GM12878 (cell line): Measurements from ENCODE around the gene ZFAND2B. TPM values are rescaled to one million over a fixed set of nuclear protein-coding genes. Genes with fewer than 3 reads are reported as not detected.
A peak's percentile ranks its signal among the peaks of the same experiment; 100 is the strongest.

Source experiments
- BHLHE40 ChIP-seq, 2 experiments: fragments of 450-650 bp in 1 of 2; IDR thresholded peaks; 2 replicates each; pipeline ENCODE4 v1.6.1; 2011 to 2017; ENCODE audit warnings: low read depth in 2 of 2, borderline replicate concordance in 1 of 2, improper control_type of control experiment in 1 of 2, low read length in 1 of 2, mild to moderate bottlenecking in 1 of 2
- CHD2 ChIP-seq: IDR thresholded peaks from 2 replicates; pipeline ENCODE4 v1.6.1; 2011; ENCODE audit warnings: low read depth, low read length, improper control_type of control experiment, borderline replicate concordance
- FOS ChIP-seq: IDR thresholded peaks from 3 replicates; pipeline ENCODE4 v1.6.1; 2011; ENCODE audit warnings: borderline replicate concordance; ENCODE audit not compliant: insufficient read length; ENCODE audit errors: extremely low read depth
- HDGF ChIP-seq: fragments of 450-650 bp; IDR thresholded peaks from 2 replicates; pipeline ENCODE4 v1.6.1; 2016; ENCODE audit warnings: antibody characterized with exemption
- MEF2B ChIP-seq: fragments of 450-650 bp; IDR thresholded peaks from 2 replicates; pipeline ENCODE4 v1.6.1; 2018; ENCODE audit warnings: mild to moderate bottlenecking, moderate library complexity; ENCODE audit not compliant: partially characterized antibody, poor library complexity, severe bottlenecking
- NFIC ChIP-seq: IDR thresholded peaks from 2 replicates; pipeline ENCODE4 v1.6.1; 2012; ENCODE audit warnings: low read depth, mild to moderate bottlenecking, inconsistent platforms, low read length, moderate library complexity
- NFYB ChIP-seq: IDR thresholded peaks from 2 replicates; pipeline ENCODE4 v1.6.1; 2011; ENCODE audit warnings: low read depth, mild to moderate bottlenecking, low read length, improper control_type of control experiment, moderate library complexity; ENCODE audit not compliant: insufficient read depth
- NR2C2 ChIP-seq: IDR thresholded peaks from 2 replicates; pipeline ENCODE4 v1.6.1; 2011; ENCODE audit warnings: borderline replicate concordance, low read depth; ENCODE audit not compliant: control insufficient read depth, insufficient read length
- PAX5 ChIP-seq: IDR thresholded peaks from 2 replicates; pipeline ENCODE4 v1.6.1; 2011; ENCODE audit warnings: low read depth, low read length, borderline replicate concordance
- PBX3 ChIP-seq: IDR thresholded peaks from 2 replicates; pipeline ENCODE4 v1.6.1; 2011; ENCODE audit warnings: mild to moderate bottlenecking, low read depth, low read length, moderate library complexity; ENCODE audit not compliant: insufficient replicate concordance
- PKNOX1 ChIP-seq: fragments of 450-650 bp; IDR thresholded peaks from 2 replicates; pipeline ENCODE4 v1.6.1; 2016; ENCODE audit warnings: mild to moderate bottlenecking
- RBBP5 ChIP-seq: fragments of 200-600 bp; sonication (generic); conservative IDR thresholded peaks from 2 replicates; pipeline ENCODE4 v1.6.1; 2016
- RFX5 ChIP-seq: IDR thresholded peaks from 2 replicates; pipeline ENCODE4 v1.6.1; 2011; ENCODE audit warnings: low read depth, low read length, improper control_type of control experiment
- SPI1 ChIP-seq: IDR thresholded peaks from 2 replicates; pipeline ENCODE4 v1.6.1; 2011; ENCODE audit warnings: low read depth, mild to moderate bottlenecking, low read length, moderate library complexity, borderline replicate concordance; ENCODE audit not compliant: insufficient read depth
- SRF ChIP-seq, 2 experiments: IDR thresholded peaks; 2 replicates each; pipeline ENCODE4 v1.6.1; 2011; ENCODE audit warnings: low read depth in 2 of 2, low read length in 2 of 2, mild to moderate bottlenecking in 1 of 2, moderate library complexity in 1 of 2
- STAT1 ChIP-seq: fragments of 450-650 bp; conservative IDR thresholded peaks from 2 replicates; pipeline ENCODE4 v1.6.1; 2014; ENCODE audit warnings: antibody characterized with exemption, mild to moderate bottlenecking
- TAF1 ChIP-seq: IDR thresholded peaks from 2 replicates; pipeline ENCODE4 v1.6.1; 2011; ENCODE audit warnings: mild to moderate bottlenecking, low read depth, low read length, borderline replicate concordance
- ZBED1 ChIP-seq: IDR thresholded peaks from 2 replicates; pipeline ENCODE4 v1.6.1; 2016; ENCODE audit warnings: borderline replicate concordance
- polyA plus RNA-seq, 11 experiments: library from polyadenylated mRNA; depleted of rRNA in 4 of 11; unstranded in 6 of 11; stranded (reverse) in 5 of 11; fragments of >200 nt; fragmentation: Nextera tagmentation in 4 of 11; fragmentation: Illumina TruSeq in 1 of 11; extraction: Ambion mirVana in 4 of 11; extraction: Trizol in 1 of 11; gene quantifications; 1 replicate in 1 of 11; 2 replicates in 10 of 11; pipeline versions ENCODE4 v1.2.1 to v1.2.3, GENCODE V29; 2011 to 2016; ENCODE audit warnings: inconsistent platforms in 2 of 11, missing spikeins in 2 of 11, low read depth in 1 of 11
- total RNA-seq, 4 experiments: library from RNA; depleted of rRNA in 3 of 4; stranded (reverse); fragments of >200 nt in 3 of 4; fragmentation: Illumina TruSeq in 1 of 4; extraction: Trizol in 1 of 4; gene quantifications; 2 replicates each; pipeline versions ENCODE4 v1.2.1 to v1.2.3, GENCODE V29; 2013 to 2021
- TF ChIP-seq, protein P1 (sequence below): fragments of 450-650 bp; IDR thresholded peaks from 2 replicates; pipeline ENCODE4 v1.6.1; 2018; ENCODE audit warnings: mild to moderate bottlenecking, low read depth, moderate library complexity; ENCODE audit not compliant: partially characterized antibody
- TF ChIP-seq, protein P2 (sequence below), 3 experiments: IDR thresholded peaks in 2 of 3; conservative IDR thresholded peaks in 1 of 3; 2 replicates each; pipeline ENCODE4 v1.5.1; 2011; ENCODE audit warnings: low read depth in 3 of 3, low read length in 3 of 3, mild to moderate bottlenecking in 3 of 3, control low read depth in 2 of 3, moderate library complexity in 2 of 3, inconsistent platforms in 1 of 3, mixed read lengths in 1 of 3; ENCODE audit not compliant: control insufficient read depth in 2 of 3, insufficient read depth in 1 of 3; ENCODE audit errors: extremely low read depth in 1 of 3

Gene ZFAND2B
- total and polyA plus RNA-seq, 10 of the 15 experiments (the other 5 are each of a cell fraction or from before 2014, with no cell fraction given): 5.4 to 28.1 (median 22.4) TPM

GRCh38 chr2:219252900-219253752 lies 46.5 kb downstream of the ZFAND2B start, which contains the start of gene TUBA4B (continued):
- TF ChIP-seq ZBED1 (no peak), NFYB (no peak), STAT1 (no peak), PAX5 (no peak), TAF1 (no peak), NFIC (no peak), PBX3 (no peak), CHD2 (no peak; the same call in 1 of the 2 replicates), BHLHE40 (IDR thresholded peaks at IDR 0.05; ENCODE audit: borderline replicate concordance in 1 of 2, low read depth in 2 of 2, low read length in 1 of 2) (no peak; a peak in 1 of 4 replicates), PKNOX1 (no peak), NR2C2 (no peak), FOS (no peak), HDGF (no peak), RFX5 (no peak), SRF (IDR thresholded peaks at IDR 0.05; ENCODE audit: low read depth in 2 of 2, low read length in 2 of 2) (no peak), RBBP5 (no peak), SPI1 (peak; percentile 91), MEF2B (peak; percentile 35)
- TF ChIP-seq, protein P1, sequence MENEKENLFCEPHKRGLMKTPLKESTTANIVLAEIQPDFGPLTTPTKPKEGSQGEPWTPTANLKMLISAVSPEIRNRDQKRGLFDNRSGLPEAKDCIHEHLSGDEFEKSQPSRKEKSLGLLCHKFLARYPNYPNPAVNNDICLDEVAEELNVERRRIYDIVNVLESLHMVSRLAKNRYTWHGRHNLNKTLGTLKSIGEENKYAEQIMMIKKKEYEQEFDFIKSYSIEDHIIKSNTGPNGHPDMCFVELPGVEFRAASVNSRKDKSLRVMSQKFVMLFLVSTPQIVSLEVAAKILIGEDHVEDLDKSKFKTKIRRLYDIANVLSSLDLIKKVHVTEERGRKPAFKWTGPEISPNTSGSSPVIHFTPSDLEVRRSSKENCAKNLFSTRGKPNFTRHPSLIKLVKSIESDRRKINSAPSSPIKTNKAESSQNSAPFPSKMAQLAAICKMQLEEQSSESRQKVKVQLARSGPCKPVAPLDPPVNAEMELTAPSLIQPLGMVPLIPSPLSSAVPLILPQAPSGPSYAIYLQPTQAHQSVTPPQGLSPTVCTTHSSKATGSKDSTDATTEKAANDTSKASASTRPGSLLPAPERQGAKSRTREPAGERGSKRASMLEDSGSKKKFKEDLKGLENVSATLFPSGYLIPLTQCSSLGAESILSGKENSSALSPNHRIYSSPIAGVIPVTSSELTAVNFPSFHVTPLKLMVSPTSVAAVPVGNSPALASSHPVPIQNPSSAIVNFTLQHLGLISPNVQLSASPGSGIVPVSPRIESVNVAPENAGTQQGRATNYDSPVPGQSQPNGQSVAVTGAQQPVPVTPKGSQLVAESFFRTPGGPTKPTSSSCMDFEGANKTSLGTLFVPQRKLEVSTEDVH: no peak
- TF ChIP-seq, protein P2, sequence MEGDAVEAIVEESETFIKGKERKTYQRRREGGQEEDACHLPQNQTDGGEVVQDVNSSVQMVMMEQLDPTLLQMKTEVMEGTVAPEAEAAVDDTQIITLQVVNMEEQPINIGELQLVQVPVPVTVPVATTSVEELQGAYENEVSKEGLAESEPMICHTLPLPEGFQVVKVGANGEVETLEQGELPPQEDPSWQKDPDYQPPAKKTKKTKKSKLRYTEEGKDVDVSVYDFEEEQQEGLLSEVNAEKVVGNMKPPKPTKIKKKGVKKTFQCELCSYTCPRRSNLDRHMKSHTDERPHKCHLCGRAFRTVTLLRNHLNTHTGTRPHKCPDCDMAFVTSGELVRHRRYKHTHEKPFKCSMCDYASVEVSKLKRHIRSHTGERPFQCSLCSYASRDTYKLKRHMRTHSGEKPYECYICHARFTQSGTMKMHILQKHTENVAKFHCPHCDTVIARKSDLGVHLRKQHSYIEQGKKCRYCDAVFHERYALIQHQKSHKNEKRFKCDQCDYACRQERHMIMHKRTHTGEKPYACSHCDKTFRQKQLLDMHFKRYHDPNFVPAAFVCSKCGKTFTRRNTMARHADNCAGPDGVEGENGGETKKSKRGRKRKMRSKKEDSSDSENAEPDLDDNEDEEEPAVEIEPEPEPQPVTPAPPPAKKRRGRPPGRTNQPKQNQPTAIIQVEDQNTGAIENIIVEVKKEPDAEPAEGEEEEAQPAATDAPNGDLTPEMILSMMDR (IDR thresholded peaks at IDR 0.05 in 2 of 3, conservative IDR thresholded peaks at IDR 0.05 in 1 of 3; ENCODE audit: control insufficient read depth in 2 of 3, extremely low read depth in 1 of 3, insufficient read depth in 1 of 3, low read depth in 3 of 3, low read length in 3 of 3): no peak
